ENCODE results near the gene FRMPD1. TPM values are rescaled to one million over a fixed set of nuclear protein-coding genes. Genes with fewer than 3 reads are reported as not detected.

The FRMPD1 gene
- total and polyA plus RNA-seq, 8 donors: 0.03 to 0.31 (median 0.18) TPM; not detected in 2

- DNase-seq: peak in 1 of 4 donors; percentile 57
- no peak overlapping the region for H3K27ac ChIP-seq
- no peak for TF ChIP-seq CTCF (IDR thresholded peaks at IDR 0.05)
- no peaks in the 10 kb centered on the region for H3K9me3 ChIP-seq
- H3K4me3 ChIP-seq: no peak overlapping the region
- ATAC-seq: no peak
- intact Hi-C loops (cut with DNase I): no loop called here
- no peaks in the 10 kb centered on the region for H3K4me1 ChIP-seq
- H3K36me3 ChIP-seq: no peaks in the 10 kb centered on the region
- H3K27me3 ChIP-seq: peaks cover 14 to 43% of the 10 kb centered on the region in 2 donors
These were observed 78.7 kb downstream of the FRMPD1 start for GRCh38 chr9:37729499-37729898.

GRCh38 chr9:37730256-37730655 is 79.5 kb downstream of the FRMPD1 start:
- DNase-seq: no peak
- no peak for TF ChIP-seq CTCF (IDR thresholded peaks at IDR 0.05)
- peaks cover 14 to 43% of the 10 kb centered on the region in 2 donors for H3K27me3 ChIP-seq
- H3K4me3 ChIP-seq: no peak overlapping the region
- H3K27ac ChIP-seq: no peak overlapping the region
- ATAC-seq: no peak
- no peaks in the 10 kb centered on the region for H3K4me1 ChIP-seq
- H3K36me3 ChIP-seq: no peaks in the 10 kb centered on the region
- no peaks in the 10 kb centered on the region for H3K9me3 ChIP-seq
- intact Hi-C loops (cut with DNase I): no loop called here

GRCh38 chr9:37730839-37731238 is 80.1 kb downstream of the FRMPD1 start:
- H3K9me3 ChIP-seq: no peaks in the 10 kb centered on the region
- ATAC-seq (no peak), DNase-seq (no peak)
- H3K4me1 ChIP-seq: no peaks in the 10 kb centered on the region
- H3K4me3 ChIP-seq: no peak overlapping the region
- no peak for TF ChIP-seq CTCF (IDR thresholded peaks at IDR 0.05)
- intact Hi-C loops (cut with DNase I): no loop called here
- no peak overlapping the region for H3K27ac ChIP-seq
- no peaks in the 10 kb centered on the region for H3K36me3 ChIP-seq
- H3K27me3 ChIP-seq: peaks cover 14 to 43% of the 10 kb centered on the region in 2 donors

- no peak for TF ChIP-seq CTCF (IDR thresholded peaks at IDR 0.05)
- H3K27me3 ChIP-seq: peaks cover 14 to 43% of the 10 kb centered on the region in 2 donors
- no peaks in the 10 kb centered on the region for H3K9me3 ChIP-seq
- no peaks in the 10 kb centered on the region for H3K36me3 ChIP-seq
- no peak overlapping the region for H3K4me3 ChIP-seq
- intact Hi-C loops (cut with DNase I): no loop called here
- no peak for ATAC-seq
- H3K4me1 ChIP-seq: no peaks in the 10 kb centered on the region
- DNase-seq: no peak
- H3K27ac ChIP-seq: no peak overlapping the region
These were observed 81.5 kb downstream of the FRMPD1 start for GRCh38 chr9:37732086-37732741.

GRCh38 chr9:37732952-37733351 is 82.2 kb downstream of the FRMPD1 start:
- H3K27ac ChIP-seq: no peak overlapping the region
- H3K4me3 ChIP-seq: no peak overlapping the region
- no peak for TF ChIP-seq CTCF (IDR thresholded peaks at IDR 0.05)
- H3K9me3 ChIP-seq: no peaks in the 10 kb centered on the region
- peaks cover 14 to 40% of the 10 kb centered on the region in 2 donors for H3K27me3 ChIP-seq
- ATAC-seq (no peak), DNase-seq (no peak)
- no peaks in the 10 kb centered on the region for H3K4me1 ChIP-seq
- H3K36me3 ChIP-seq: no peaks in the 10 kb centered on the region
- intact Hi-C loops (cut with DNase I): no loop called here
